ENCODE data around the gene WTAP. TPM values are rescaled to one million over a fixed set of nuclear protein-coding genes. Genes with fewer than 3 reads are reported as not detected.
A peak's percentile ranks its signal among the peaks of the same experiment; 100 is the strongest.

Gene WTAP
- total and polyA plus RNA-seq, 2 of the 8 experiments (the other 6 are each of a cell fraction or from before 2014, with no cell fraction given) = 32.6 to 120 TPM

GRCh38 chr6:159777240-159777904, 50.1 kb downstream of the WTAP start:
- Histone ChIP-seq H2BK5ac (ENCODE audit: low read depth, low read length) (no peak overlapping the region), H3K9ac (replicated peaks in 1 of 4; ENCODE audit: extremely low read depth in 1 of 4, low read depth in 3 of 4, low read length in 3 of 4) (no peak overlapping the region), H4K5ac (ENCODE audit: insufficient read length, low read depth, low read length) (no peak overlapping the region), H4K8ac (ENCODE audit: extremely low read depth, insufficient read depth, low read length) (no peak overlapping the region), H2BK120ac (replicated peaks; ENCODE audit: low read depth, low read length) (no peak overlapping the region), H4K91ac (replicated peaks; ENCODE audit: insufficient read length, low read length) (no peak overlapping the region), H4K20me1 (replicated peaks in 1 of 2; ENCODE audit: control insufficient read depth in 1 of 2, insufficient read depth in 2 of 2, low read length in 2 of 2) (peaks cover 4 to 8% of the 10 kb centered on the region in 2 experiments), H3K23me2 (ENCODE audit: low read depth, low read length) (no peaks in the 10 kb centered on the region), H3K18ac (ENCODE audit: extremely low read depth, low read length) (no peak overlapping the region), H3K4me1 (replicated peaks in 1 of 4; ENCODE audit: control insufficient read depth in 3 of 4, insufficient read depth in 4 of 4, low read length in 3 of 4) (no peaks in the 10 kb centered on the region), H3K23ac (ENCODE audit: insufficient read length) (no peak overlapping the region), H2AFZ (ENCODE audit: low read length) (no peak overlapping the region), H3K14ac (ENCODE audit: insufficient read length) (no peak overlapping the region), H2BK15ac (ENCODE audit: low read length) (no peak overlapping the region), H2BK20ac (ENCODE audit: low read length) (no peak overlapping the region), H2BK12ac (ENCODE audit: low read depth, low read length) (no peak overlapping the region), H3K27me3 (replicated peaks in 1 of 4; ENCODE audit: control insufficient read depth in 3 of 4, extremely low read depth in 1 of 4, insufficient read depth in 3 of 4, low read length in 3 of 4) (no peaks in the 10 kb centered on the region), H3K4me3 (ENCODE audit: extremely low read depth in 1 of 4, insufficient read depth in 2 of 4, low read depth in 3 of 4, low read length in 4 of 4) (no peak overlapping the region), H3K4ac (replicated peaks; ENCODE audit: insufficient read length, low read depth, low read length) (no peak overlapping the region), H2AK5ac (ENCODE audit: low read depth, low read length) (no peak overlapping the region), H3K79me2 (ENCODE audit: control insufficient read depth in 1 of 2, insufficient read depth in 2 of 2, low read length in 2 of 2) (0 out of 4 replicates have a peak, but pooled peaks cover 0 to 2% of the 10 kb centered on the region in 2 experiments), H3K56ac (replicated peaks; ENCODE audit: insufficient read length, low read depth, low read length) (no peak overlapping the region), H3K9me3 (ENCODE audit: insufficient read depth in 2 of 2, low read depth in 1 of 2, low read length in 1 of 2) (no peaks in the 10 kb centered on the region), H3K27ac (ENCODE audit: low read depth, low read length) (no peak overlapping the region), H3K36me3 (ENCODE audit: control insufficient read depth in 2 of 4, insufficient read depth in 4 of 4, low read length in 3 of 4) (peaks cover 33 to 95% (median 79%) of the 10 kb centered on the region in 4 experiments), H3K79me1 (ENCODE audit: low read depth, low read length) (no peaks in the 10 kb centered on the region), H3K4me2 (ENCODE audit: insufficient read depth in 1 of 2, low read depth in 2 of 2, low read length in 2 of 2) (no peak overlapping the region)
- no peak for TF ChIP-seq POU5F1 (IDR thresholded peaks at IDR 0.05; ENCODE audit: low read depth, low read length)
- 0 out of 3 replicates have a peak, but pooled peaks of 1 of the 2 experiments have one; percentile 34 for TF ChIP-seq POLR2A (IDR thresholded peaks at IDR 0.05; ENCODE audit: control extremely low read depth in 1 of 2, low read depth in 2 of 2, low read length in 2 of 2)
- DNase-seq (ENCODE audit: low read depth in 1 of 2, low spot score in 2 of 2) (no peak), FAIRE-seq (no peak)
- POLR2A ChIA-PET (ENCODE audit: partially characterized antibody) = interaction anchor here (0.6 to 2.9 kb wide), 6 partner anchors 11 to 84 kb away, joined by 3 to 7 read pairs (median 4); partner anchors contain the start of genes SOD2 and TCP1
- CTCF ChIA-PET (ENCODE audit: partially characterized antibody) = no interaction called here
- WGBS, 2 experiments (ENCODE audit: extremely low coverage in 1 of 2, insufficient coverage in 1 of 2, insufficient read length in 1 of 2, insufficient replicate concordance in 2 of 2, low coverage in 1 of 2, low lambda C conversion rate in 2 of 2, missing lambda C conversion rate in 1 of 2) = 91% methylated on average over 7 of the region's 7 CpGs; no CpG with 5 or more reads in 1 of the 2 experiments
